ENCODE data around the gene FBN1. TPM values are rescaled to one million over a fixed set of nuclear protein-coding genes. Genes with fewer than 3 reads are reported as not detected.

The FBN1 gene
- total and polyA plus RNA-seq, 10 of the 15 experiments (the other 5 are each of a cell fraction or from before 2014, with no cell fraction given) = 2.2 to 15.3 (median 7.0) TPM

DNA sequence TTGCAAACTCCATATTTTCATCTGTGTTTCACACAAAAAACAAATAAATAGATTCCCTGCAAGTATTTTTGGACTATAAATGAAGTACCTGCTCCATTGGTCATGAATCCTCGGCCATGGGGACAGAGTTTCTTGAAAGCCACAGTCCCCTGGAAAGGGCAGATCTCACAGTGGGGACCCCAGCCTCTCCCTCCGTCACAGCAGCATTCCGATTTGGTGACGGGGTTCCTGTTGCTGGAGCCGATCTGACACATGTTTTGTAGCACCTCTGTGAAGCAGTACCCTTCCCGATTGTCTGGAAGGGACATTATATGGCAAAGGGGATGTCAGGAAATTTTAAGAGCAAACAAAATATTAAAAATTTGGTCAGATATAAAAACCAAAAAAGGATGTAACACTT, 218.0 kb downstream of the FBN1 start:
- Histone ChIP-seq H3K4me1 (ENCODE audit: control insufficient read depth, insufficient read depth, low read length) (no peaks in the 10 kb centered on the region), H3K9ac (ENCODE audit: control insufficient read depth, insufficient read depth, low read length) (no peak overlapping the region), H4K20me1 (ENCODE audit: control insufficient read depth, insufficient read depth) (no peaks in the 10 kb centered on the region), H3K9me3 (replicated peaks; ENCODE audit: control insufficient read depth, insufficient read depth, low read length) (no peaks in the 10 kb centered on the region), H3K27me3 (replicated peaks in 1 of 2; ENCODE audit: control insufficient read depth in 2 of 2, insufficient read depth in 2 of 2, low read length in 1 of 2) (no peaks in the 10 kb centered on the region), H3K4me2 (ENCODE audit: control insufficient read depth, insufficient read depth) (no peak overlapping the region), H3K36me3 (ENCODE audit: control insufficient read depth in 2 of 2, insufficient read depth in 2 of 2, low read length in 1 of 2) (peaks cover 0 to 2% of the 10 kb centered on the region in 2 experiments; a peak in 1 of 4 replicates), H2AFZ (ENCODE audit: control insufficient read depth, low read depth, low read length) (no peak overlapping the region), H3K79me2 (ENCODE audit: control insufficient read depth, insufficient read depth, low read length) (no peaks in the 10 kb centered on the region), H3K4me3 (no peak overlapping the region), H3K27ac (ENCODE audit: control insufficient read depth, insufficient read depth) (no peak overlapping the region)
- BruUV-seq (replicated peaks) = no TSS peak
- RAD21 ChIA-PET (ENCODE audit: unreplicated experiment) = no interaction called here
- WGBS (ENCODE audit: insufficient coverage, insufficient replicate concordance, low lambda C conversion rate, missing lambda C conversion rate) = 81% methylated on average over 6 of the region's 6 CpGs
- DNase-seq (ENCODE audit: low read depth, low spot score) (no peak), ATAC-seq (no peak), FAIRE-seq (no peak)
- CTCF ChIA-PET = interaction anchor here (1.1 kb wide), 1 partner anchor 8 kb away, joined by 3 read pairs; no protein-coding TSS in a partner anchor
- POLR2A ChIA-PET = no interaction called here
- intact Hi-C loops (cut with micrococcal nuclease; ENCODE audit: unreplicated experiment) (no loop called here), in situ Hi-C loops (cut with MboI) (no loop called here)
- SMC1A ChIA-PET (ENCODE audit: uncharacterized antibody, unreplicated experiment) = interaction anchor here (0.7 kb wide), 1 partner anchor 19 kb away, joined by 3 read pairs; no protein-coding TSS in a partner anchor
- TF ChIP-seq STAT1 (conservative IDR thresholded peaks at IDR 0.05) (no peak), CTCF (IDR thresholded peaks at IDR 0.05 in 2 of 3, conservative IDR thresholded peaks at IDR 0.05 in 1 of 3; ENCODE audit: control insufficient read depth in 2 of 3, extremely low read depth in 1 of 3, insufficient read depth in 1 of 3, low read depth in 3 of 3, low read length in 3 of 3) (no peak)

- ChIA-PET RAD21 (ENCODE audit: unreplicated experiment) (no interaction called here), CTCF (interaction anchor here (0.6 to 1.1 kb wide), 2 partner anchors 9 to 71 kb away, joined by 3 read pairs; no protein-coding TSS in a partner anchor), SMC1A (ENCODE audit: uncharacterized antibody, unreplicated experiment) (interaction anchor here (0.7 kb wide), 1 partner anchor 19 kb away, joined by 3 read pairs; no protein-coding TSS in a partner anchor), POLR2A (interaction anchor here (0.6 kb wide), 1 partner anchor 290 kb away, joined by 3 read pairs; no protein-coding TSS in a partner anchor)
- no TSS peak for BruUV-seq (replicated peaks)
- Histone ChIP-seq H3K4me2 (ENCODE audit: control insufficient read depth, insufficient read depth) (no peak overlapping the region), H3K27me3 (replicated peaks in 1 of 2; ENCODE audit: control insufficient read depth in 2 of 2, insufficient read depth in 2 of 2, low read length in 1 of 2) (no peaks in the 10 kb centered on the region), H3K9me3 (replicated peaks; ENCODE audit: control insufficient read depth, insufficient read depth, low read length) (no peaks in the 10 kb centered on the region), H2AFZ (ENCODE audit: control insufficient read depth, low read depth, low read length) (no peak overlapping the region), H3K36me3 (ENCODE audit: control insufficient read depth in 2 of 2, insufficient read depth in 2 of 2, low read length in 1 of 2) (peaks cover 0 to 2% of the 10 kb centered on the region in 2 experiments; a peak in 1 of 4 replicates), H3K79me2 (ENCODE audit: control insufficient read depth, insufficient read depth, low read length) (no peaks in the 10 kb centered on the region), H4K20me1 (ENCODE audit: control insufficient read depth, insufficient read depth) (no peaks in the 10 kb centered on the region), H3K4me1 (ENCODE audit: control insufficient read depth, insufficient read depth, low read length) (no peaks in the 10 kb centered on the region), H3K27ac (ENCODE audit: control insufficient read depth, insufficient read depth) (no peak overlapping the region), H3K9ac (ENCODE audit: control insufficient read depth, insufficient read depth, low read length) (no peak overlapping the region), H3K4me3 (no peak overlapping the region)
- DNase-seq (ENCODE audit: low read depth, low spot score) (no peak), ATAC-seq (no peak), FAIRE-seq (no peak)
- 96% methylated on average over 2 of the region's 2 CpGs for WGBS (ENCODE audit: insufficient coverage, insufficient replicate concordance, low lambda C conversion rate, missing lambda C conversion rate)
- in situ Hi-C loops (cut with MboI) (no loop called here), intact Hi-C loops (cut with micrococcal nuclease; ENCODE audit: unreplicated experiment) (no loop called here)
- no peak for TF ChIP-seq EED (IDR thresholded peaks at IDR 0.05; ENCODE audit: low read depth)
- TF ChIP-seq KLF5 (IDR thresholded peaks at IDR 0.05; ENCODE audit: partially characterized antibody) = no peak
- no peak for TF ChIP-seq BCL11A (IDR thresholded peaks at IDR 0.05; ENCODE audit: low read depth, low read length)
- TF ChIP-seq NFYB (IDR thresholded peaks at IDR 0.05; ENCODE audit: insufficient read depth, low read depth, low read length) = no peak
- no peak for TF ChIP-seq ZSCAN29 (IDR thresholded peaks at IDR 0.05)
These were observed 218.6 kb downstream of the FBN1 start for GRCh38 chr15:48426941-48427340.
